Frontal cortex (tissue), 4 donors: ENCODE results near the gene TMEM135. TPM values are rescaled to one million over a fixed set of nuclear protein-coding genes. Genes with fewer than 3 reads are reported as not detected.
"Not testable (repeated sequence)": the region's sequence is repeated elsewhere in the genome, so short reads cannot be mapped to it uniquely, and the experiment has no call there.

Experiments used
- DNase-seq, 2 donors: peaks; one replicate each; pipeline ENCODE4 v3.0.0; 2012; ENCODE audit warnings: low spot score in 2 of 2
- FAIRE-seq: peaks from 2 replicates; lab custom pipeline; 2012; peaks lifted over from hg19 to GRCh38; lab: Jason Lieb, UNC
- total RNA-seq: library from RNA; depleted of rRNA; stranded (reverse); fragments of >200 nt; gene quantifications from one replicate; pipeline ENCODE4 v1.2.3, GENCODE V29; 2014
- donor health status: control.
- donor health status: control.
- donor health status: control.

TMEM135 gene
- 37.5 TPM for total RNA-seq

DNA sequence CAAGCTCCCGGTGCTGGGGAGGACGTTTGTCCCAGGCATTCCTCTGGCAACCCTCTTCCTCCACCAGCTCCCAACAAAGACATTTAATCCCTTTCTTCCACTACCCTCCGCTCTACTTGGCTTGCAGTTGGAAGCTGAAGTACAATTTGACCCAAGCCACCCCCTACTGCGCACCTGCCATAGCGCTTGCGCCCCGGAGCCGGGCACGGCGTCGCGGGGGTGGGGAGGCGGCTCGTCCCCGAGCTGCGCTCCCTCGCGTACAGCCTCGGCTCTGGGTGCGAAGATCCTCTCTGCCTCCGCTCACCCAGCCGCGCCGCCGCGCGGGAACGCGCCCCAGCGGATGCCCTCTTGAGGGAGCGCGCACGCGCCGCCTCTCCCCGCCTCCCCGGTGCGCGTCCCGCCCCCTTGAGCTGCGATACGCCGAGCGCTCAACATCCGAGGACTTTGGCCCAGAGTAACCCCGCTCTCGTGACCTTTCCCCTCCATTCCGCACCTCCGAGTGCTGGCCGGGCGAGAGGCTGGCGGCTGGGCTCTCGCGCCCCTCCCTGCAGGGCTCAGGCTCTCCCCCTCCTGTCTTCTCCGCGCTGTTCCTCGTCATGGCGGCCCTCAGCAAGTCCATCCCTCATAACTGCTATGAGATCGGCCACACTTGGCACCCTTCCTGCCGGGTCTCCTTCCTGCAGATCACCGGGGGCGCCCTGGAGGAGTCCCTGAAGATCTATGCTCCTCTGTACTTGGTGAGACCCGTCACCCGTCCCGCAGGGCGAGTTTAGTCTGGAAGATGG, at the start of gene TMEM135:
Gene TMEM135 (plus strand): TSS at position 485 of the 785 bp plus-strand sequence. CDS start 112 bp downstream, at position 597.
- DNase-seq, result peak; percentile 89 to 94
- no peak for FAIRE-seq

DNA sequence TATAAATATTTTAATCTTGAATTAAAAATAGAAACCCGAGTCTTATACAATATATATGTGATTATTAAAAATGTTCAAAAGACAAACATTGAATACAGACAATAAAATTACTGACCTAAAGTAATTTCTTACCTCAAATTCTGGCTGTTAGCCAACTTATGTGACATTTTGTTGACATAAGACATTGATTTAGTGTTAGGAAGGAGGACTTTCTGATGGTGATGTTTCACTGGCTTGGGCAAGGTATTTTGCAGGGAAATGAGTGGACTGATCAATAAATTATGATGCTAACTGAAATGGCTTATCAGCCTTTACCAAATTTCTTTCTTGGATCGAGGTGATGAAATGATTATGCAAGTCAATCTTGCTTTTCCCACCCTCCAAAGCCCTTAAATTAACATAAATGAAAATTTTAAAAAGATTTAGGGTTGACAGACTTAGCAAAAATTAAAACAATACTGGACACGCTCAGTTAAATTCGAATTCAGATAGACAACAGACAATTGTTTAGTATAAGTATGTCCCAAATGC, 49.3 kb upstream of the TMEM135 start:
- DNase-seq, result no peak
- FAIRE-seq, result no peak

- no peak for DNase-seq
- FAIRE-seq, result no peak
These were observed 47.7 kb upstream of the TMEM135 start for GRCh38 chr11:86990031-86990430.

- DNase-seq, result no peak
- no peak for FAIRE-seq
These were observed 47.2 kb upstream of the TMEM135 start for GRCh38 chr11:86990515-86990914.

DNA sequence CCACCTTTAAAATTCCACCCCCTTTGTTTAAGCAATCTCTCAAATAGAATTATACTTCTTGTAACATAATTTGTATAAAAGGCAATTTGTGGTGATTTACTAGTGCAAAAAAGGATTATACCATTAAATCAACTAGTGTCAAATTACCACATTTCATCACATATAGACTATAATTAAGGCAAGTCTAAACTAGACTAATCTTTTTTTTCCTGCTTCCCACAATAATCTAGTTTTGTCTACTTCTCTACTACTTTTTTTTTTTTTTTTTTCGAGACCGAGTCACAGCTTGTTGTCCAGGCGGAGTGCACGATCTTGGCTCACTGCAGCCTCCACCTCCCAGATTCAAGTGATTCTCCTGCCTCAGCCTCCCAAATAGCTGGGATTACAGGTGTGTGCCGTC, 46.4 kb upstream of the TMEM135 start:
- FAIRE-seq (no peak), DNase-seq (no peak)

DNA sequence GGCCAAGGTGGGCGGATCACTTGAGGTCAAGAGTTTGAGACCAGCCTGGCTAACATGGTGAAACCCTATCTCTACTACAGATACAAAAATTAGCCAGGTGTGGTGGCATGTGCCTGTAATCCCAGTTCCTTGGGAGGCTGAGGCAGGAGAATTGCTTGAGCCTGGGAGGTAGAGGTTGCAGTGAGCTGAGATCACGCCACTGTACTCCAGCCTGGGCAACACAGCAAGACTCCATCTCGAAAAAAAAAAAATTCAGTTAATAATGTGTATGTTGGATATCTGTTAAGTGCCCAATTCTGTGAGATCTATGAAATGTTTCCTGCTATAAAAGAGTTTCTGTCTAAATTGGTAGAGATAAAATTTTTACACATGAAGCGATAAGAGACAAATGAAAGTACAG, 45.4 kb upstream of the TMEM135 start:
- not testable (repeated sequence) for DNase-seq, FAIRE-seq

DNA sequence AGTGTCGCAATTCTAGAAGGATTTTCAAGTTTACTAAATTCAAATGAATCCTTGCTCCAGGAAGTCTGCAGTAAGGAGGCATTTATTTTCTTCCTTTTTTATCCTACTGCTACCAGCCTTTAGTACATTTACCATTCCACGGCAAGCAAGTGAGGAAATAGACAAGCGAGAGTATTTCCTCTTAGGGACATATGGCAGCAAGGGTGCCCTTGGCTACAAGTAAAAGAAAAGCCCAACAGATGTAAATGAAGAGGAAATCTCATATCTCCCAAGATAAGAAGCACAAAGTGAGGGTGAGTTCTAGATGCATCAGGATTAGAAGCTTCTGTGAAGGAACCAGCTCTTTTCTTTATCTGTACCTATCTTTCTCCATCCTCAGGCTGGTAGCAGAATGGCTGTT, 44.7 kb upstream of the TMEM135 start:
- no peak for FAIRE-seq
- DNase-seq, result no peak

DNA sequence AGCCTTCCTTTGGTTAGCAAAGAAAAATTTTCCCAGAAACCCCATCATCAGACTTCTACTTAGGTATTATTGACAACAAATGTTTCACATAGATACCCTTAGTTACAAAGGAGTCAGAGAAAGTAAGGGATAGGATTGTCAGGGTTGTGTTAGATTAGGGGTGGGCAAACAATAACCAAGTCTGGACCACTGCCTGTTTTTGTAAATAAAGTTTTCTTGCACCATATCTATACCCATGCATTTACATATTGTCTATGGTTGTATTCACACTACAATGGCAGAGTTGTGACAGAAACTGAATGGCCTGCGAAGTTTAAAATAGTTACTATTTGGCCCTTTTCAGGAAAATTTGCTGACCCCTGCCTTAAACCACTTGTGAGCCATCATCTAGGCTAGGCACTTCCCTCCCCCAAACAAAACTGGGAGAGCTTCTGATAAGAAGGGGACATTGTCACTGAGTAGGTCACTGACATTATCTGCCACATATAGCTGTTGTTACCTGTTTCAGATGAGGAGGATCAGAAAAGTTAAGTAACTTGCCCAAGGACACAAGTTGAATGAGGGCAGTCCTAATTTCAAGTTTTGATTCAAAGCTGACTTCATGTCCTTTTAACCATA, 40.7 kb upstream of the TMEM135 start:
- no peak for FAIRE-seq

DNA sequence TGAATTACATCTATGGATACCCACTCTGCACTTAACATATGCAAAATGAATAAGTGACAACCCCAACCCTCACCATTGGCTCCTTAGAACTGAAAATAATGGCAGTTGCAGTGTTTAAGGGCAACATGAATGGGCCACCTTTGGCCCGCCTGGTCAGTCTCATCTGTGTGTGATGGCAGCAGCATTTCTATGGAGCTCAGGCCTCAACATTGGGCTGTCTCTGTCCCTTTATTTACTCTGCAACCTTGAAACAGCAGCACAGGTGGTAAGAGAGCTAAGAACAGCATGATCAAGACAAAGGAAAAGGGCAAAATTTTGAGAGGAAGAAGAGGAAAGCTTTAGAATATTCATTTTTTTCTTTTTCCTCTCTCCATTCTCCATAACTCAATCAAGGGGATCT, 38.3 kb upstream of the TMEM135 start:
- FAIRE-seq, result no peak
- no peak for DNase-seq

More for the DNA sequence above, 40.7 kb upstream of the TMEM135 start:
- DNase-seq, result no peak

- DNase-seq (no peak), FAIRE-seq (no peak)
These were observed 37.6 kb upstream of the TMEM135 start for GRCh38 chr11:86999859-87000753.

GRCh38 chr11:87002918-87003317, 34.8 kb upstream of the TMEM135 start:
- FAIRE-seq (no peak), DNase-seq (no peak)

GRCh38 chr11:87004281-87004680, 33.5 kb upstream of the TMEM135 start:
- DNase-seq, FAIRE-seq: not testable (repeated sequence)

DNA sequence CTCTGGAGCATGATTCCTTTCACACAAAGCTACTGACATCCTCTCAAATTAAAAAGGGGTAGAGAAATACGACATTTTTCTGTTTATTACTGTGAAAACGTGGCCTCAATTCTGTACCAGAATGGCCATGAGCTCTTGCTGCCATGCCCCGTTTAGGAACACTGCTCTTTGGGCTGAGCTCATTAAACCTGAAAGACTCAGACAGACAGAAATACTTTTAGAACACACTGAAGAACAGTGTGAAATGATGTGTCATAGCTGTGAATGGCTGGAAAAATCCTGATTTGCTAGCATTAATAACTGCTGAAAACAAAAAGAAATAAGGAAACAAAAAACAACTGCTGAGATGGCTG, 32.2 kb upstream of the TMEM135 start:
- FAIRE-seq, result no peak

DNA sequence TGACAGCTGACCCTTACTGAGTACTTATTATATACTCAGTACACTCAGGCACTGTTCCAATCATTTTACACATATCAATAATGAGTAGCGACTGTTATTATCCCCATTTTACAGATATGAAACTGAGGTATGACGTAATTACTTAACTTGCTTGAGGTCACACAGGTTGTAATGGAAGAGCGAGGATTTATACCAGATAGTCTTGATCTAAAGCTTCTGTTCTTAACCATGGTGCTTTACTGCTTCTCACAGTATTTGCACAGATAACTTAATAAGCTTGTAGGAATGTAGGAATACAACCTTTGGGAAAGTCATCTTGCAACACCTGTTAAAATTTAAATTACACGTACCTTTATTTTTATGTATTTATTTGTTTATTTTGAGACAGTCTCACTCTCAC, 31.7 kb upstream of the TMEM135 start:
- FAIRE-seq, result no peak
- DNase-seq, result no peak

More for the DNA sequence above, 32.2 kb upstream of the TMEM135 start:
- DNase-seq, result no peak

DNA sequence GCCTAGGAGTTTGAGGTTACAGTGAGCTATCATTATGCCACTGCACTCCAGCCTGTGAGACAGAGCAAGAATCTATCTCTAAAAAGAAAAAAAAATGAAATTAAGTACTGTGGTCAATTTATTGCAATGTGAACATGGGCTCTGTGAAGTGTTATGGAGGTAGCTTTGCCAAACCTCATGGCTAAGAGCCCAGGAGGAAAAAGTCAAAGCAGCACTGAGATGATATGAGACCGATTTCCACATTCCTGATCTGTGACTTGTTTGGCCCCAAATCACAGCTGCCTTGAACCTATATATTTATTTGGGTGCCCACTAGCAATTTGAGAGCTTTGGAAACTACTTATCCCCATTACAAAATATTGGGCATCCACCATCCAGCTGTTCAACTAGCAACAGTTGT, 29.8 kb upstream of the TMEM135 start:
- FAIRE-seq (no peak), DNase-seq (no peak)

- FAIRE-seq, result no peak
- no peak for DNase-seq
These were observed 25.6 kb upstream of the TMEM135 start for GRCh38 chr11:87012089-87012488.

GRCh38 chr11:87012673-87013072, 25.1 kb upstream of the TMEM135 start:
- no peak for FAIRE-seq

DNA sequence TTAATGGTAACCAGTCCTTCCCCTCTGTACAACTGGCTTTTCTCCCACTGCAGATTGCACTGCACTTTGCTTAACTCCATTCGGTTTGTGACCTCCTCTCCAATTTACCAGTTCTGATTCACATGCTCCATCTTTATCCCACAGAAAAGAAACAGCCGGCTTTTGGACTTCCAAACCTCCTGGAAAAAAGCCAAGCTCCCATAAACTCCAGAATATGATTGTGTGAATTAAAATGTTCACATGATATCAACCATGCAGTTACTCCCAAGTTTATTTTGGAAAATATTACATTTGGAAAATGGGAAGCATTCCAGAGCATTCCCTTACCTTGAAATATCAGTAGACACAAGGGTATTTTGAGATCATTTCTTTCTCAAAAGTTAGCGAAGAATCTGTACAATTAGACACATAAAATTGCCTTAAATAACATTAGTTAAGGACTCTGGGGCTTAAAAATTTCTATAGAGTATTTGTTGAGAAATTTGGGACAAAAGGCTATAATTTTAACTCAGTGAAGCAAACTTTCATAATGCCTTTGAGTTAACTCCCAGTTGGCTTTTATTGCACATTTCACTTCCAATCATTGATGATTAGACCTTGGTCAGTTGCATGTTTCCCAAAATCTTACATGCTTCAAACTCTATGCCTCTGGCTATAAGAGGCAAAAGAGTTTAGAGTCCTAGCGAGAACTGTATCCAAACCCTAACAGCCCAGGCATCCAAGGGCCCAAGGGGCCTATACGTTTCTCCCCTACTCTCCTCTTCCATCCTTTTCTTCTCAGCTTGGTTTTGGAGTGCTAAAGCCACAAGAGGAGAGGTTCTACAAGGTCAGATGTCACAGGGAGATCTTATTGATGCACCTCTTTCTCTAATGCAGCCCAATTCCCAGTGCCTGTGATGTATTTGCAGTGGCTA, 23.6 kb upstream of the TMEM135 start:
- DNase-seq (no peak), FAIRE-seq (no peak)

More at GRCh38 chr11:87012673-87013072, 25.1 kb upstream of the TMEM135 start:
- DNase-seq, result no peak

- no peak for FAIRE-seq
- DNase-seq, result no peak
These were observed 22.1 kb upstream of the TMEM135 start for GRCh38 chr11:87015645-87016044.
